Effector memory CD8-positive, alpha-beta T cell (primary cell): Measurements from ENCODE around the gene ABHD6.
"Not testable (repeated sequence)": the region's sequence is repeated elsewhere in the genome, so short reads cannot be mapped to it uniquely, and the experiment has no call there.

Experiments used
- ATAC-seq: fragments of 150-1000 bp; cut with Tn5 transposase; replicated peaks from 2 replicates; pipeline ENCODE4 v1.10.0; 2021; ENCODE audit warnings: mild to moderate bottlenecking, moderate library complexity
- DNase-seq, 3 experiments: peaks; one replicate each; pipeline ENCODE4 v3.0.0; 2021
- H3K27ac Mint-ChIP-seq, 2 donors: one replicate each; pipeline ENCODE4 v1.8.0; 2022; ENCODE audit warnings: mild to moderate bottlenecking in 2 of 2, mixed read lengths in 2 of 2, moderate library complexity in 2 of 2
- H3K27me3 Mint-ChIP-seq, 2 donors: one replicate each; pipeline ENCODE4 v1.8.0; 2022; ENCODE audit warnings: mixed read lengths in 2 of 2
- H3K36me3 Mint-ChIP-seq: one replicate; pipeline ENCODE4 v1.8.0; 2022; ENCODE audit warnings: mild to moderate bottlenecking, moderate library complexity, mixed read lengths; ENCODE audit not compliant: insufficient read depth
- H3K4me1 Mint-ChIP-seq, 2 donors: one replicate each; pipeline ENCODE4 v1.8.0; 2022; ENCODE audit warnings: low read depth in 2 of 2, mixed read lengths in 2 of 2
- H3K4me3 Mint-ChIP-seq, 2 donors: one replicate each; pipeline ENCODE4 v1.8.0; 2022; ENCODE audit warnings: mild to moderate bottlenecking in 2 of 2, mixed read lengths in 2 of 2, moderate library complexity in 2 of 2
- H3K9me3 Mint-ChIP-seq, 2 donors: one replicate each; pipeline ENCODE4 v1.8.0; 2022; ENCODE audit warnings: mixed read lengths in 2 of 2

The ABHD6 gene

GRCh38 chr3:58258392-58259055 lies 20.9 kb downstream of the ABHD6 start:
- H3K9me3 Mint-ChIP-seq = no peaks in the 10 kb centered on the region
- no peaks in the 10 kb centered on the region for H3K27me3 Mint-ChIP-seq
- no peak overlapping the region for H3K27ac Mint-ChIP-seq
- H3K4me3 Mint-ChIP-seq = no peak overlapping the region
- ATAC-seq (no peak), DNase-seq (no peak)
- peaks cover 8% of the 10 kb centered on the region for H3K36me3 Mint-ChIP-seq
- peaks cover 0 to 4% of the 10 kb centered on the region in 2 donors for H3K4me1 Mint-ChIP-seq

- H3K27ac Mint-ChIP-seq = no peak overlapping the region
- H3K4me1 Mint-ChIP-seq = peaks cover 0 to 4% of the 10 kb centered on the region in 2 donors
- no peak for DNase-seq
- ATAC-seq = no peak
- no peaks in the 10 kb centered on the region for H3K9me3 Mint-ChIP-seq
- H3K27me3 Mint-ChIP-seq = no peaks in the 10 kb centered on the region
- no peak overlapping the region for H3K4me3 Mint-ChIP-seq
- H3K36me3 Mint-ChIP-seq = peaks cover 8% of the 10 kb centered on the region
Measured at GRCh38 chr3:58260261-58260731, 22.7 kb downstream of the ABHD6 start.

DNA sequence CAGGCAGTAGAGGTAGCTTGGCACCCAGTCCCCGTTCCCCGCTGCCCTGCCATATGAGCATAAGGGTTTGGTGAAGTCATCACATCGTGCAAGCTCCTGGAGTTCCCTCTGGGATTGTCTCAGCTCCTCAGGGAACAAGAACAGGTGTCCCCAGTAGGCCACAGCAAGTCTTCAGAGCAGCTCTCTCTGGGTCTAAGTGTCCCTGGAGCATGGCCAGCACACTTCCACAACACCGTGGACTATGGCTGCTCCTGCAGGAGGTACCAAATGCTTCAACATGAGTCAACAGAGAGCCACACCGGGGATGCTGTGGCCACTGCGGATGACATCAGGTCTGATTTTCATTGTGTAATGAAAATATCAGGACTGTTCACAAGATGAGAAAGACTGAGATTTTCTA lies 23.1 kb downstream of the ABHD6 start:
- Mint-ChIP-seq H3K9me3 (no peaks in the 10 kb centered on the region), H3K36me3 (peaks cover 8% of the 10 kb centered on the region), H3K4me1 (peaks cover 1 to 4% of the 10 kb centered on the region in 2 donors), H3K4me3 (no peak overlapping the region), H3K27me3 (no peaks in the 10 kb centered on the region), H3K27ac (no peak overlapping the region)
- no peak for ATAC-seq
- DNase-seq = no peak

DNA sequence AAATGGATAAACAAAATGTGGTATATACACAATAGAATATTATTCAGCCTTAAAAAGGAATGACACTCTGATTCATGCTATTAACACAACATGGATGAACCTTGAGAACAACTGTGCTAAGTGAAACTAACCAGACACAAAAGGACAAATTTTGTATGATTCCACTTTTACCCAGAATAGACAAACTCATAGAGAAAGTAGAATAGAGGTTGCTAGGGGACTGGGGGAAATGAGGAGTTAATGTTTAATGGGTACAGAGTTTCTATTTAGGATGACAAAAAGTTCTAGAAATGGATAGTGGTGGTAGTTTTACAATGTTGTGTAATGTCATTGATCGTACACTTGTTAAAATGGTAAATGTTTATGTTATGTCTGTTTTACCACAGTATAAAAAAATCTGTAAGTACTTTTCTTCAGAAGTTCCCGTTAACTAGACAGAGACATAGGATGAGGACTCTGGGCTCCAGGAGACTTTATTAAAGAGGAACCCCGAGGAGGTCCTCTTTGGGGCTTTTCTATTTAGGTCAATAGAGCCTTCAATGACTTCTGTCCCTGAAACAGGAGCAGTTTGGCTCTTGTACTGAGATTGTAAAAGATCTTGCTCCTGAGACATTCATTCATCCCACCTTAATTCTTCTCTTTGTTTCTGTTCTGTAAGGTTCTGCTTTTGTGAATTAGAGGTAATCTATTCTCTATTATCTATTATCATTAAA lies 24.5 kb downstream of the ABHD6 start:
- Mint-ChIP-seq H3K9me3 (no peaks in the 10 kb centered on the region), H3K4me3 (no peak overlapping the region), H3K4me1 (peaks cover 0 to 1% of the 10 kb centered on the region in 2 donors), H3K27me3 (no peaks in the 10 kb centered on the region), H3K27ac (no peak overlapping the region), H3K36me3 (peaks cover 9% of the 10 kb centered on the region)
- DNase-seq = no peak
- no peak for ATAC-seq

DNA sequence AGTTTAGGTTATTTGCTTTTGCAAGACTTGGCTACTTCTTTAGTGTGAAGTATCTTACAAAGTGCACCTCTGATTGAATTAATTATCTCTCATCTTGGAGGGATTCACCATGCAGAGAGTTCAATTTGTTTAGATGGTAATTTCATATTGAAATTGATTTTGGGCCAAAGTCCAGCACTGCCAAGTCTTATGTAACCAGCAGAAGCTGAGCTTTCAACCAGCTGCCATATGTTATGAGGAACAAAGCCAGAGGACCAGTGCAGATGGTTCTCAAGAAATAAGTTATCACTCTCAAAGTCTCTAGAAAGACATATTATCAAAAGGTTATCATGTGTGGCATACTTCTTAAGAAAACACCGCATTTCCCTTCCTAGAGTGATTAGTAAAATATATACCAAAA lies 29.0 kb downstream of the ABHD6 start:
- ATAC-seq (no peak), DNase-seq (no peak)
- no peak overlapping the region for H3K27ac Mint-ChIP-seq
- H3K4me1 Mint-ChIP-seq = peaks cover 0 to 1% of the 10 kb centered on the region in 2 donors
- no peak overlapping the region for H3K4me3 Mint-ChIP-seq
- no peaks in the 10 kb centered on the region for H3K9me3 Mint-ChIP-seq
- H3K27me3 Mint-ChIP-seq = no peaks in the 10 kb centered on the region
- H3K36me3 Mint-ChIP-seq = peaks cover 9% of the 10 kb centered on the region

DNA sequence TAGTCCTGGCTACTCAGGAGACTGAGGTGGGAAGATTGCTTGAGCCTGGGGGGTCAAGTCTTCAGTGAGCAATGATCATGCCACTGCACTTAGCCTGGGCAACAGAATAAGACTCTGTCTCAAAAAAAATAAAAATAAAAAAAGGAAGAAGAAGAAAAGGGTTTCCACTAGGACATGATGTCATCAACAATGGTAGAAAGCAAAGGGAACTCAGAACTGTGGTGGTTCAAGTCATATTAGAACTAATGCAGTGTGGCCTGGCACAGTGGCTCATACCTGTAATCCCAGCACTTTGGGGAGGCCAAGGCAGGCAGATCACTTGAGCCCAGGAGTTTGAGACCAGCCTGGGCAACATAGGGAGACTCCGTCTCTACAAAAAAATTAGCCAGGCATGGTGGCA lies 30.0 kb downstream of the ABHD6 start:
- not testable (repeated sequence) for H3K4me3 Mint-ChIP-seq, DNase-seq

GRCh38 chr3:58269356-58269755 lies 31.8 kb downstream of the ABHD6 start:
- H3K4me3 Mint-ChIP-seq = no peak overlapping the region
- H3K36me3 Mint-ChIP-seq = peaks cover 15% of the 10 kb centered on the region
- no peaks in the 10 kb centered on the region for H3K9me3 Mint-ChIP-seq
- DNase-seq (no peak), ATAC-seq (no peak)
- no peaks in the 10 kb centered on the region for H3K27me3 Mint-ChIP-seq
- H3K27ac Mint-ChIP-seq = no peak overlapping the region
- H3K4me1 Mint-ChIP-seq = peaks cover 0 to 1% of the 10 kb centered on the region in 2 donors

More for the DNA sequence above, 30.0 kb downstream of the ABHD6 start:
- not testable (repeated sequence) for ATAC-seq, H3K9me3 Mint-ChIP-seq, H3K27me3 Mint-ChIP-seq, H3K4me1 Mint-ChIP-seq, H3K27ac Mint-ChIP-seq
- peaks cover 15% of the 10 kb centered on the region for H3K36me3 Mint-ChIP-seq

DNA sequence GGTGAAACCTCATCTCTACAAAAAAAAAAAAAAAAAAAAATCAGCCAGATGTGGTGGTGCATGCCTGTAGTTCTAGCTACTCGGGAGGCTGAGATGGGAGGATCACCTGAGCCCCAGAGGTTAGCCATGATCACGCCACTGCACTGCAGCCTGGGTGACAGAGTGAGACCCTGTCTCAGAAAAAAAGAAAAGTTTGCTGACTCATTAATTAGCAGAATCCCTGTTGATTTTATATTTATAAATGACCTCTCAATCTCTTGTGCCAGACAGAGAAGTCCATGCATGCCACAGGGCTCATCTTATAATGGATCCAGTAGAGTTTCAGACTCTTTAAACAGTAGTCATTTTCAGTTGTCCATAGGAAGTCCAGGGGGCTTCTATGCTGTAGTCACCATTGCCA lies 32.9 kb downstream of the ABHD6 start:
- Mint-ChIP-seq H3K27ac (no peak overlapping the region), H3K27me3 (no peaks in the 10 kb centered on the region), H3K4me1 (peaks cover 0 to 1% of the 10 kb centered on the region in 2 donors), H3K4me3 (no peak overlapping the region), H3K36me3 (peaks cover 15% of the 10 kb centered on the region), H3K9me3 (no peaks in the 10 kb centered on the region)
- no peak for DNase-seq
- no peak for ATAC-seq

- DNase-seq (no peak), ATAC-seq (no peak)
- peaks cover 15% of the 10 kb centered on the region for H3K36me3 Mint-ChIP-seq
- no peak overlapping the region for H3K27ac Mint-ChIP-seq
- H3K4me3 Mint-ChIP-seq = no peak overlapping the region
- H3K27me3 Mint-ChIP-seq = no peaks in the 10 kb centered on the region
- H3K4me1 Mint-ChIP-seq = no peaks in the 10 kb centered on the region
- H3K9me3 Mint-ChIP-seq = no peaks in the 10 kb centered on the region
Measured at GRCh38 chr3:58271901-58272501, 34.4 kb downstream of the ABHD6 start.

- Mint-ChIP-seq H3K27me3 (no peaks in the 10 kb centered on the region), H3K4me1 (peaks cover 0 to 5% of the 10 kb centered on the region in 2 donors), H3K4me3 (no peak overlapping the region), H3K9me3 (no peaks in the 10 kb centered on the region), H3K36me3 (peaks cover 6% of the 10 kb centered on the region), H3K27ac (no peak overlapping the region)
- DNase-seq (no peak), ATAC-seq (no peak)
Measured at GRCh38 chr3:58272891-58273290, 35.3 kb downstream of the ABHD6 start.

DNA sequence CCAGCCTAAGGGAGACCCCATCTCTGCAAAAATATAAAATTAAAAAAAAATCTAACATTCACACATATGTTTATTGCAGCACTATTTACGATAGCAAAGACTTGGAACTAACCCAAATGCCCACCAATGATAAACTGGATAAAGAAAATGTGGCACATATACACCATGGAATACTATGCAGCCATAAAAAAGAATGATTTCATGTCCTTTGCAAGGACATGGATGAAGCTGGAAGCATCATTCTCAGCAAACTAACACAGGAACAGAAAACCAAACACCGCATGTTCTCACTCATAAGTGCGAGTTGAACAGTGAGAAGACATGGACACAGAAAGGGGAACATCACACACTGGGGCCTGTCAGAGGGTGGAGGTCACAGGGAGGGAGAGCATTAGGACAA lies 35.8 kb downstream of the ABHD6 start:
- ATAC-seq, H3K4me3 Mint-ChIP-seq, H3K36me3 Mint-ChIP-seq, H3K4me1 Mint-ChIP-seq, H3K27me3 Mint-ChIP-seq, H3K9me3 Mint-ChIP-seq, DNase-seq, H3K27ac Mint-ChIP-seq: not testable (repeated sequence)

DNA sequence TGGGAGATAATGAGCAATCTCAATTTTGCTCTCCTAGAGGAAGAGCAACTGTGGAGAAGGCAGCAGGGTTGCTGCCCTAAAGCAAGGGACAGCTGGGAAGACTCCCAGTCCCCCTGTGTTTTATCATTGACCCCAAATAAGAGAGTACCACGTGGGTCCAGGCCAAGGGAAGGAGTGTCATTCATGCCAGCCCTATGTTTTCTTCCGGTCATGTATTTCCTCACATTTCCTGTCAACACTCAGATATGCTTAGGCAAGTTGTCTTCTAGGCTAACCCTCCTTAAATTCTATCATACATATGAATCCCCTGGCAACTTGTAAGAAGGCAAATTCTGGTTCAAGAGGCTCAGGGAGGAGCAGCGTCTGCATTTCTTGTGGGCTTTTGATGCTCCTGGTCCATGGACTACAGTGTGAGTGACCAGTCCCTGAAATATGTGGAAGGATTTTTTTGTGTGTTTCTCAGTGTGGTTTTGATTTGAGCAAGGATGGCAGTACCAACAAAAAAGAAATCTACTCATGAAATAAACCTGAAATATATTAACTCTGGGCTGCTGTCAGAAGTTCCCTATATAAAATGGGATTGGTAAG lies 36.5 kb downstream of the ABHD6 start:
- Mint-ChIP-seq H3K4me1 (peaks cover 0 to 5% of the 10 kb centered on the region in 2 donors), H3K36me3 (peaks cover 6% of the 10 kb centered on the region), H3K4me3 (no peak overlapping the region), H3K27ac (no peak overlapping the region), H3K9me3 (no peaks in the 10 kb centered on the region), H3K27me3 (no peaks in the 10 kb centered on the region)
- ATAC-seq (no peak), DNase-seq (no peak)

GRCh38 chr3:58281069-58281468 lies 43.5 kb downstream of the ABHD6 start:
- Mint-ChIP-seq H3K4me1 (peaks cover 0 to 5% of the 10 kb centered on the region in 2 donors), H3K27ac (no peak overlapping the region), H3K4me3 (no peak overlapping the region), H3K9me3 (no peaks in the 10 kb centered on the region), H3K27me3 (no peaks in the 10 kb centered on the region), H3K36me3 (peaks cover 14% of the 10 kb centered on the region)
- no peak for DNase-seq
- ATAC-seq = no peak
